ENCODE measurements around the gene PSMD5.

The PSMD5 gene

GRCh38 chr9:120768886-120769285 lies 73.8 kb downstream of the PSMD5 start:
- Histone ChIP-seq H3K27me3 (ENCODE audit: control insufficient read depth, low read length) (no peaks in the 10 kb centered on the region), H3K4me2 (ENCODE audit: low read length) (no peak overlapping the region), H3K4me3 (ENCODE audit: low read length) (no peak overlapping the region), H3F3A (ENCODE audit: control insufficient read depth, insufficient read depth) (no peaks in the 10 kb centered on the region), H3K27ac (ENCODE audit: low read depth, low read length) (no peak overlapping the region), H3K9me2 (replicated peaks; ENCODE audit: control insufficient read depth, low read length) (no peaks in the 10 kb centered on the region), H3K9me3 (ENCODE audit: control insufficient read depth, insufficient read depth, low read length) (no peaks in the 10 kb centered on the region), H3K4me1 (ENCODE audit: control insufficient read depth, low read length) (no peaks in the 10 kb centered on the region), H4K20me1 (ENCODE audit: control insufficient read depth, insufficient read depth, low read depth, low read length) (no peaks in the 10 kb centered on the region), H3K36me3 (ENCODE audit: control insufficient read depth, low read length) (peaks cover 86% of the 10 kb centered on the region), H3K79me2 (ENCODE audit: control insufficient read depth, low read length) (no peaks in the 10 kb centered on the region)
- TF ChIP-seq CTCF (IDR thresholded peaks at IDR 0.05; ENCODE audit: low read depth, low read length, poor library complexity, severe bottlenecking) (no peak), EZH2phosphoT487 (IDR thresholded peaks at IDR 0.05; ENCODE audit: borderline replicate concordance, low read length) (no peak)

GRCh38 chr9:120768247-120768646 lies 74.5 kb downstream of the PSMD5 start:
- H4K20me1 ChIP-seq (ENCODE audit: control insufficient read depth, insufficient read depth, low read depth, low read length), result no peaks in the 10 kb centered on the region
- H3K4me2 ChIP-seq (ENCODE audit: low read length), result no peak overlapping the region
- H3K27me3 ChIP-seq (ENCODE audit: control insufficient read depth, low read length), result no peaks in the 10 kb centered on the region
- no peaks in the 10 kb centered on the region for H3K79me2 ChIP-seq (ENCODE audit: control insufficient read depth, low read length)
- TF ChIP-seq CTCF (IDR thresholded peaks at IDR 0.05; ENCODE audit: low read depth, low read length, poor library complexity, severe bottlenecking), result no peak
- no peak for TF ChIP-seq EZH2phosphoT487 (IDR thresholded peaks at IDR 0.05; ENCODE audit: borderline replicate concordance, low read length)
- no peaks in the 10 kb centered on the region for H3K9me3 ChIP-seq (ENCODE audit: control insufficient read depth, insufficient read depth, low read length)
- peaks cover 87% of the 10 kb centered on the region for H3K36me3 ChIP-seq (ENCODE audit: control insufficient read depth, low read length)
- no peaks in the 10 kb centered on the region for H3F3A ChIP-seq (ENCODE audit: control insufficient read depth, insufficient read depth)
- no peaks in the 10 kb centered on the region for H3K9me2 ChIP-seq (replicated peaks; ENCODE audit: control insufficient read depth, low read length)
- H3K4me3 ChIP-seq (ENCODE audit: low read length), result no peak overlapping the region
- no peaks in the 10 kb centered on the region for H3K4me1 ChIP-seq (ENCODE audit: control insufficient read depth, low read length)
- H3K27ac ChIP-seq (ENCODE audit: low read depth, low read length), result no peak overlapping the region

GRCh38 chr9:120767451-120767850 lies 75.3 kb downstream of the PSMD5 start:
- no peak overlapping the region for H3K4me2 ChIP-seq (ENCODE audit: low read length)

More at GRCh38 chr9:120767451-120767850, 75.3 kb downstream of the PSMD5 start:
- no peak for TF ChIP-seq CTCF (IDR thresholded peaks at IDR 0.05; ENCODE audit: low read depth, low read length, poor library complexity, severe bottlenecking)
- no peak for TF ChIP-seq EZH2phosphoT487 (IDR thresholded peaks at IDR 0.05; ENCODE audit: borderline replicate concordance, low read length)
- H3F3A ChIP-seq (ENCODE audit: control insufficient read depth, insufficient read depth), result no peaks in the 10 kb centered on the region
- H3K9me2 ChIP-seq (replicated peaks; ENCODE audit: control insufficient read depth, low read length), result no peaks in the 10 kb centered on the region
- H3K4me3 ChIP-seq (ENCODE audit: low read length), result no peak overlapping the region
- H3K79me2 ChIP-seq (ENCODE audit: control insufficient read depth, low read length), result no peaks in the 10 kb centered on the region
- H3K9me3 ChIP-seq (ENCODE audit: control insufficient read depth, insufficient read depth, low read length), result no peaks in the 10 kb centered on the region
- no peaks in the 10 kb centered on the region for H3K4me1 ChIP-seq (ENCODE audit: control insufficient read depth, low read length)
- no peak overlapping the region for H3K27ac ChIP-seq (ENCODE audit: low read depth, low read length)
- H4K20me1 ChIP-seq (ENCODE audit: control insufficient read depth, insufficient read depth, low read depth, low read length), result no peaks in the 10 kb centered on the region
- H3K36me3 ChIP-seq (ENCODE audit: control insufficient read depth, low read length), result peaks cover 88% of the 10 kb centered on the region
- H3K27me3 ChIP-seq (ENCODE audit: control insufficient read depth, low read length), result no peaks in the 10 kb centered on the region
